Suprapubic skin (tissue), 4 donors: ENCODE data around the gene TOR4A.

Experiments used
- CTCF ChIP-seq, 2 donors: fragments of 200-600 bp in 1 of 2; fragments of 450-650 bp in 1 of 2; sonication (generic) in 1 of 2; IDR thresholded peaks; one replicate each; pipeline ENCODE4 v1.5.1; 2016 to 2019; ENCODE audit warnings: antibody characterized with exemption in 2 of 2, mild to moderate bottlenecking in 1 of 2, moderate library complexity in 1 of 2
- EP300 ChIP-seq: sonication (generic); formaldehyde crosslinking; IDR thresholded peaks from one replicate; pipeline ENCODE4 v1.6.1; 2017; ENCODE audit warnings: antibody characterized with exemption
- POLR2AphosphoS5 ChIP-seq, 3 donors: sonication (generic); formaldehyde crosslinking; IDR thresholded peaks; one replicate each; pipeline ENCODE4 v1.6.1; 2017; ENCODE audit warnings: antibody characterized with exemption in 3 of 3

GRCh38 chr9:137286975-137287383, 9.5 kb downstream of the TOR4A start:
- TF ChIP-seq CTCF (IDR thresholded peaks at IDR 0.05) (peak; percentile 41 to 47), POLR2AphosphoS5 (IDR thresholded peaks at IDR 0.05) (no peak), EP300 (no peak)
